ENCODE data around the gene ZNF860.
"Not testable (repeated sequence)": the region's sequence is repeated elsewhere in the genome, so short reads cannot be mapped to it uniquely, and the experiment has no call there.

Gene ZNF860

DNA sequence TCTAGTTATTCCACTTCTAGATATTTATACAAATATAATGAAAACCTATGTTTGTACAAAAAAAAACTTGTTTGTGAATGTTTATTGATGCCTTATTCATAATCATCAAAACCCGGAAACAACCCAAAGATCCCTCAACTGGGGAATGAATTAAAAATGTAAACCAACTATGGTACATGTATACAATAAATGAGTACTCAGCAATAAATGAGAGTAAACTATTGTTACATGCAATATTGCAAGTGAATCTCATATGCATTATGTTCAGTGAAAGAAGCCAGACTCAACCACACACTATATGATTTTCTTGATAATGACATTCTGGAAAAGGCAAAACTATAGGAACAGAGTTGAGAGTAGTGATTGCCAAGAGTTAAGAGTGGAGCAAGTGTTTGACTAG lies 12.3 kb downstream of the ZNF860 start:
- Histone ChIP-seq H3K27ac (ENCODE audit: low read length) (no peak overlapping the region), H3K4me1 (ENCODE audit: low read length) (peaks cover 5% of the 10 kb centered on the region), H3K4me2 (ENCODE audit: low read length) (no peak overlapping the region), H3K36me3 (replicated peaks; ENCODE audit: low read depth, low read length) (peaks cover 18% of the 10 kb centered on the region), H2AFZ (ENCODE audit: low read depth, low read length) (no peak overlapping the region), H3K4me3 (ENCODE audit: low read length) (no peak overlapping the region), H3K9ac (ENCODE audit: low read length) (no peak overlapping the region), H3K9me3 (ENCODE audit: insufficient read depth, low read length) (peaks cover 19% of the 10 kb centered on the region), H3K27me3 (ENCODE audit: low read depth, low read length) (no peaks in the 10 kb centered on the region), H3K79me2 (ENCODE audit: low read length) (no peaks in the 10 kb centered on the region), H4K20me1 (ENCODE audit: insufficient read depth, low read length) (no peaks in the 10 kb centered on the region)
- TF ChIP-seq, protein P1, sequence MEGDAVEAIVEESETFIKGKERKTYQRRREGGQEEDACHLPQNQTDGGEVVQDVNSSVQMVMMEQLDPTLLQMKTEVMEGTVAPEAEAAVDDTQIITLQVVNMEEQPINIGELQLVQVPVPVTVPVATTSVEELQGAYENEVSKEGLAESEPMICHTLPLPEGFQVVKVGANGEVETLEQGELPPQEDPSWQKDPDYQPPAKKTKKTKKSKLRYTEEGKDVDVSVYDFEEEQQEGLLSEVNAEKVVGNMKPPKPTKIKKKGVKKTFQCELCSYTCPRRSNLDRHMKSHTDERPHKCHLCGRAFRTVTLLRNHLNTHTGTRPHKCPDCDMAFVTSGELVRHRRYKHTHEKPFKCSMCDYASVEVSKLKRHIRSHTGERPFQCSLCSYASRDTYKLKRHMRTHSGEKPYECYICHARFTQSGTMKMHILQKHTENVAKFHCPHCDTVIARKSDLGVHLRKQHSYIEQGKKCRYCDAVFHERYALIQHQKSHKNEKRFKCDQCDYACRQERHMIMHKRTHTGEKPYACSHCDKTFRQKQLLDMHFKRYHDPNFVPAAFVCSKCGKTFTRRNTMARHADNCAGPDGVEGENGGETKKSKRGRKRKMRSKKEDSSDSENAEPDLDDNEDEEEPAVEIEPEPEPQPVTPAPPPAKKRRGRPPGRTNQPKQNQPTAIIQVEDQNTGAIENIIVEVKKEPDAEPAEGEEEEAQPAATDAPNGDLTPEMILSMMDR (IDR thresholded peaks at IDR 0.05; ENCODE audit: low read depth, low read length): no peak
- TF ChIP-seq EZH2phosphoT487 (IDR thresholded peaks at IDR 0.05; ENCODE audit: low read depth): no peak

DNA sequence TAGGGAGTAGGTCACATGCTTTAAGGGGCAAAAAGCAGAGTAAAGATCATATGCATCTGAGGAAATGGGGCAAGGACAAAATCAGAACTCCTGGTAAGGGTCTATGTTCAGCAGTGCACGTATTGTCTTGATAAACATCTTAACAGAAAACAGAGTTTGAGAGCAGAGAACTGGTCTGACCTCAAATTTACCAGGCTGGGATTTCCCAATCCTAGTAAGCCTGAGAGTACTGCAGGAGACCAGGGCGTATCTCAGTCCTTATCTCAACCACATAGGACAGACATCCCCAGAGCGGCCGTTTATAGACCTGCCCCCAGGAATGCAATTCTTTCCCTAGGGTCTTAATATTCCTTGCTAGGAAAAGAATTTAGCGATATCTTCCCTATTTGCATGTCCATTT lies 13.5 kb downstream of the ZNF860 start:
- H3K27me3 ChIP-seq (ENCODE audit: low read depth, low read length); H3K4me2 ChIP-seq (ENCODE audit: low read length); H3K27ac ChIP-seq (ENCODE audit: low read length); H4K20me1 ChIP-seq (ENCODE audit: insufficient read depth, low read length); H3K4me3 ChIP-seq (ENCODE audit: low read length); H2AFZ ChIP-seq (ENCODE audit: low read depth, low read length); H3K9ac ChIP-seq (ENCODE audit: low read length); H3K79me2 ChIP-seq (ENCODE audit: low read length): not testable (repeated sequence)
- H3K4me1 ChIP-seq (ENCODE audit: low read length): peaks cover 10% of the 10 kb centered on the region
- peaks cover 18% of the 10 kb centered on the region for H3K9me3 ChIP-seq (ENCODE audit: insufficient read depth, low read length)
- peaks cover 11% of the 10 kb centered on the region for H3K36me3 ChIP-seq (replicated peaks; ENCODE audit: low read depth, low read length)

DNA sequence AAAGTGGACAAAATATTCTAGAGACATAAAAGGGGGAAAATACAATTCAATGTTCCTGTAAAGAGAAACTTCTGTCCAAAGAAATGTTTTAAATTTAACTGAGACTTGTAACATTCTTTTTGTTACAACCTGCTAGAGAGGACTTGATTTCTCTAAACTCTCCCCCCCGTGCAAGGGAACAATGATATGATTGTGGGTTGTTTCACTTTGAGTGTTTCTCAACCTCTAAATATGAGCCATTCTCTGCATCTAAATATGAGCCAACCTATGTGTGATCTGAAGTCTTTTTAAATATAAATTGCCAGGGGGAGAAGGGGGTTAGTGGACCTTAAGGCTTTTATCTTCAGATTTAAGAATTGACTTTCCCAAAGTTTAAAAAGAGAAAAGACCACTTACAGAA lies 14.6 kb downstream of the ZNF860 start:
- peaks cover 11% of the 10 kb centered on the region for H3K9me3 ChIP-seq (ENCODE audit: insufficient read depth, low read length)
- TF ChIP-seq, protein P1 (IDR thresholded peaks at IDR 0.05; ENCODE audit: low read depth, low read length): no peak
- TF ChIP-seq EZH2phosphoT487 (IDR thresholded peaks at IDR 0.05; ENCODE audit: low read depth): no peak

DNA sequence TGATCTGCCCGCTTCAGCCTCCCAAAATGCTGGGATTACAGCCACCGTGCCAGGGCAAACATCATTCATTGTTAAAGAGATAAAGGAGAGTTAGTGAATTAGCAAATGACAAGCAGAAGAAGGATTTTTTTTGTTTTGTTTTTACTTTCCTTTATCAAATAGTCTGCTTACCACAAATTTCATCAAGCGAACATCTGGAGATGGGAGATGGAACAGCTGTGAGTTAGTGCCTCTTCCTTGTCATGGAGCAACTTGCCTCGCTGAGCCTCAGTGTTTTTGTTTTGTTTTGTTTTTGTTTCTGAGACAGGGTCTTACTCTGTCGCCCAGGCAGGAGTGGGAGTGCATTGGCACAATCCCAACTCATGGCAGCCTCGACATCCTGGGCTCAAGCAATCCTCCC lies 15.9 kb downstream of the ZNF860 start:
- H3K4me1 ChIP-seq (ENCODE audit: low read length): peaks cover 13% of the 10 kb centered on the region
- H3K9ac ChIP-seq (ENCODE audit: low read length): no peak overlapping the region
- no peak overlapping the region for H3K4me3 ChIP-seq (ENCODE audit: low read length)
- peaks cover 4% of the 10 kb centered on the region for H3K36me3 ChIP-seq (replicated peaks; ENCODE audit: low read depth, low read length)
- no peaks in the 10 kb centered on the region for H4K20me1 ChIP-seq (ENCODE audit: insufficient read depth, low read length)
- H3K79me2 ChIP-seq (ENCODE audit: low read length): no peaks in the 10 kb centered on the region
- TF ChIP-seq, protein P1 (IDR thresholded peaks at IDR 0.05; ENCODE audit: low read depth, low read length): no peak
- no peak for TF ChIP-seq EZH2phosphoT487 (IDR thresholded peaks at IDR 0.05; ENCODE audit: low read depth)
- no peaks in the 10 kb centered on the region for H3K27me3 ChIP-seq (ENCODE audit: low read depth, low read length)
- no peak overlapping the region for H3K27ac ChIP-seq (ENCODE audit: low read length)
- peaks cover 2% of the 10 kb centered on the region; the same call in 1 of the 2 replicates for H3K9me3 ChIP-seq (ENCODE audit: insufficient read depth, low read length)
- no peak overlapping the region for H2AFZ ChIP-seq (ENCODE audit: low read depth, low read length)
- H3K4me2 ChIP-seq (ENCODE audit: low read length): no peak overlapping the region

More for the DNA sequence above, 14.6 kb downstream of the ZNF860 start:
- Histone ChIP-seq H3K9ac (ENCODE audit: low read length) (no peak overlapping the region), H3K27ac (ENCODE audit: low read length) (no peak overlapping the region), H2AFZ (ENCODE audit: low read depth, low read length) (no peak overlapping the region), H3K79me2 (ENCODE audit: low read length) (no peaks in the 10 kb centered on the region), H3K4me1 (ENCODE audit: low read length) (peaks cover 12% of the 10 kb centered on the region), H3K4me3 (ENCODE audit: low read length) (no peak overlapping the region), H3K36me3 (replicated peaks; ENCODE audit: low read depth, low read length) (peaks cover 7% of the 10 kb centered on the region), H4K20me1 (ENCODE audit: insufficient read depth, low read length) (no peaks in the 10 kb centered on the region), H3K27me3 (ENCODE audit: low read depth, low read length) (no peaks in the 10 kb centered on the region), H3K4me2 (ENCODE audit: low read length) (no peak overlapping the region)

Measured in OCI-LY3 (cell line).